ENCODE data around the gene RBM33.

Gene RBM33

DNA sequence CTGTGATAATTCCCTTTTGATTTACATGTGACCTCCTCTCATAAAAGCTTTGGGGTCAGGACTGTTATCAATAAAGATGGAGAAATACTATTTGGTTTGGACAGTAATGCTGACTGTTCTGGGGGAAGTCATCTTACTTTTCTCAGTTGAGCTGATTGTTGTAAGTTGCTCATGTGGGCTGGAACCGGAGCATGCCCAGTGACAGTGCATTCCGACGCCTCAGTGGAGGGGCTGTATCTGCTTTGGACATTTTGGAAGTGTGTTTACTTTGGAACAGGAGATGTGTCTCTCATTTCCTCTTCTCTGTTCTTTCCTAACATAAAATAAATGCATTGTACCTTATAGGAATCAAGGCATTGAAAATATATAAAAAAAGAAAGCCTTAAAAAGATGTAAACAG lies 30.1 kb downstream of the RBM33 start:
- Histone ChIP-seq H3K23ac (ENCODE audit: low read length in 2 of 2) (no peak overlapping the region), H3K27ac (ENCODE audit: low read length, poor library complexity, severe bottlenecking) (no peak overlapping the region), H4K91ac (ENCODE audit: low read length) (no peak overlapping the region), H3K9me3 (ENCODE audit: control insufficient read depth, low read length) (no peaks in the 10 kb centered on the region), H2AK5ac (ENCODE audit: low read length, severe bottlenecking) (no peak overlapping the region), H2BK12ac (ENCODE audit: low read length in 2 of 2) (no peak overlapping the region), H3K27me3 (ENCODE audit: control insufficient read depth in 1 of 2, insufficient read depth in 1 of 2, low read length in 2 of 2) (no peaks in the 10 kb centered on the region), H2BK15ac (ENCODE audit: low read depth, poor library complexity, severe bottlenecking) (no peak overlapping the region), H3K4me2 (ENCODE audit: low read length, poor library complexity, severe bottlenecking) (no peak overlapping the region), H2AFZ (ENCODE audit: low read depth, low read length) (no peak overlapping the region), H3K4ac (ENCODE audit: low read depth in 1 of 2, low read length in 2 of 2) (no peak overlapping the region), H2BK5ac (ENCODE audit: low read depth, low read length, poor library complexity, severe bottlenecking) (no peak overlapping the region), H4K8ac (ENCODE audit: low read length) (no peak overlapping the region), H3K14ac (ENCODE audit: low read length in 2 of 2) (no peak overlapping the region), H3K79me1 (replicated peaks; ENCODE audit: low read length, poor library complexity, severe bottlenecking) (peaks cover 8% of the 10 kb centered on the region), H3K36me3 (ENCODE audit: control insufficient read depth in 1 of 2, insufficient read depth in 2 of 2, low read depth in 1 of 2, low read length in 2 of 2) (peaks cover 18 to 32% of the 10 kb centered on the region in 2 experiments), H2BK120ac (ENCODE audit: low read depth, low read length) (no peak overlapping the region), H3K4me1 (ENCODE audit: control insufficient read depth, insufficient read depth, low read depth, low read length) (peaks cover 2% of the 10 kb centered on the region), H3K4me3 (ENCODE audit: insufficient read depth in 1 of 2, low read depth in 1 of 2, low read length in 2 of 2) (no peak overlapping the region), H3K18ac (ENCODE audit: low read depth in 1 of 2, low read length in 2 of 2) (no peak overlapping the region), H3K9ac (ENCODE audit: low read length) (no peak overlapping the region)
- WGBS, result no CpG with 5 or more reads among the region's 3 CpGs
- DNase-seq, result no peak

DNA sequence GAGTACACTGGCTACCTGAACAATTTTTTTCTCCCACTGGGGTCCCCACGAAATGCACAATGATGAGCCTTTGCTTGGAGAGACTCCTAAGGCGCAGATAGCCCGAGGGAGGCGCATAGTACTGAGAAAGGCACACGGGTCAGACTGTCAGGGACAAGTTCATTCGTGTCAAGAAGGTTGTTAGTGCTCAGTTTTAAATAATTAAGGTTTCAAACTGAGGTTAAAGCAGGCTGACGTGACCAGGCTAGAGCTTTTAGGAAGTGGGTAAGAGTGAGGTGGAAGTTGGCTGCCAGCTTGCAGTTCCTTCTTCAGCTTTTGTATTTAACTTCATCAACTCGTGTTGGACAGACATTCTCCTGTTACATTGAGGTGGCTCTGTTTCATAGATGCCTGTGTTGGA lies 31.6 kb downstream of the RBM33 start:
- no peak overlapping the region for H3K4me2 ChIP-seq (ENCODE audit: low read length, poor library complexity, severe bottlenecking)

DNA sequence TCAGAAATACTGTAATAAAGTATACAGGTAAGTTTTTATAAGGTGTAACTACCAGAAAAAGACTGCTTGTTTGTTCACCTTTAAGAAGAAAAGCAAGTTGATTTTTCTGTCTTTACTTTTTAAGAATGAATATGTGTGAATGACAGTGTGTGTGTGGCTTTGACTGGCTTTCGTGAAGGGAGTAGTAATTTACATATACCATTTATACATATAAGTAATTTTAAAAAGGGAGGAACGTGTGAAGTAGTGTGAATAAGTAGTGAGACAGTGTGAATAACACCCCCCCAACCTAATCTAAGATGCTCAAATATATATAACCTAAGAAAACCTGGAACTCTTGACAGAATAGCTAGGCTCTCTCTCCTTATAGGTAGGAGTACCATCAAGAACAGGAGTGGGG lies 33.2 kb downstream of the RBM33 start:
- no peak overlapping the region for H3K9ac ChIP-seq (ENCODE audit: low read length)
- H3K27me3 ChIP-seq (ENCODE audit: control insufficient read depth in 1 of 2, insufficient read depth in 1 of 2, low read length in 2 of 2), result no peaks in the 10 kb centered on the region
- WGBS, result no CpG with 5 or more reads among the region's 2 CpGs
- H3K4ac ChIP-seq (ENCODE audit: low read depth in 1 of 2, low read length in 2 of 2), result no peak overlapping the region
- H2AK5ac ChIP-seq (ENCODE audit: low read length, severe bottlenecking), result no peak overlapping the region
- no peaks in the 10 kb centered on the region for H3K9me3 ChIP-seq (ENCODE audit: control insufficient read depth, low read length)
- no peak overlapping the region for H2BK5ac ChIP-seq (ENCODE audit: low read depth, low read length, poor library complexity, severe bottlenecking)
- H4K91ac ChIP-seq (ENCODE audit: low read length), result no peak overlapping the region
- no peak overlapping the region for H2BK12ac ChIP-seq (ENCODE audit: low read length in 2 of 2)
- H2AFZ ChIP-seq (ENCODE audit: low read depth, low read length), result no peak overlapping the region
- no peak overlapping the region for H2BK120ac ChIP-seq (ENCODE audit: low read depth, low read length)
- no peaks in the 10 kb centered on the region for H3K4me1 ChIP-seq (ENCODE audit: control insufficient read depth, insufficient read depth, low read depth, low read length)
- H3K36me3 ChIP-seq (ENCODE audit: control insufficient read depth in 1 of 2, insufficient read depth in 2 of 2, low read depth in 1 of 2, low read length in 2 of 2), result peaks cover 18 to 59% of the 10 kb centered on the region in 2 experiments
- no peak for DNase-seq
- H3K79me1 ChIP-seq (replicated peaks; ENCODE audit: low read length, poor library complexity, severe bottlenecking), result peaks cover 16% of the 10 kb centered on the region
- H2BK15ac ChIP-seq (ENCODE audit: low read depth, poor library complexity, severe bottlenecking), result no peak overlapping the region
- no peak overlapping the region for H3K18ac ChIP-seq (ENCODE audit: low read depth in 1 of 2, low read length in 2 of 2)
- no peak overlapping the region for H4K8ac ChIP-seq (ENCODE audit: low read length)
- H3K4me3 ChIP-seq (ENCODE audit: insufficient read depth in 1 of 2, low read depth in 1 of 2, low read length in 2 of 2), result no peak overlapping the region
- no peak overlapping the region for H3K27ac ChIP-seq (ENCODE audit: low read length, poor library complexity, severe bottlenecking)
- no peak overlapping the region for H3K23ac ChIP-seq (ENCODE audit: low read length in 2 of 2)
- H3K4me2 ChIP-seq (ENCODE audit: low read length, poor library complexity, severe bottlenecking), result no peak overlapping the region
- H3K14ac ChIP-seq (ENCODE audit: low read length in 2 of 2), result no peak overlapping the region

More for the DNA sequence above, 31.6 kb downstream of the RBM33 start:
- Histone ChIP-seq H3K9ac (ENCODE audit: low read length) (no peak overlapping the region), H3K23ac (ENCODE audit: low read length in 2 of 2) (no peak overlapping the region), H2AK5ac (ENCODE audit: low read length, severe bottlenecking) (no peak overlapping the region), H3K14ac (ENCODE audit: low read length in 2 of 2) (no peak overlapping the region), H3K18ac (ENCODE audit: low read depth in 1 of 2, low read length in 2 of 2) (no peak overlapping the region), H3K36me3 (ENCODE audit: control insufficient read depth in 1 of 2, insufficient read depth in 2 of 2, low read depth in 1 of 2, low read length in 2 of 2) (peaks cover 15 to 44% of the 10 kb centered on the region in 2 experiments), H3K27me3 (ENCODE audit: control insufficient read depth in 1 of 2, insufficient read depth in 1 of 2, low read length in 2 of 2) (no peaks in the 10 kb centered on the region), H3K4me1 (ENCODE audit: control insufficient read depth, insufficient read depth, low read depth, low read length) (no peaks in the 10 kb centered on the region), H3K27ac (ENCODE audit: low read length, poor library complexity, severe bottlenecking) (no peak overlapping the region), H2BK12ac (ENCODE audit: low read length in 2 of 2) (no peak overlapping the region), H3K4me3 (ENCODE audit: insufficient read depth in 1 of 2, low read depth in 1 of 2, low read length in 2 of 2) (no peak overlapping the region), H3K9me3 (ENCODE audit: control insufficient read depth, low read length) (no peaks in the 10 kb centered on the region), H2AFZ (ENCODE audit: low read depth, low read length) (no peak overlapping the region), H2BK5ac (ENCODE audit: low read depth, low read length, poor library complexity, severe bottlenecking) (no peak overlapping the region), H3K79me1 (replicated peaks; ENCODE audit: low read length, poor library complexity, severe bottlenecking) (peaks cover 12% of the 10 kb centered on the region), H4K8ac (ENCODE audit: low read length) (no peak overlapping the region), H3K4ac (ENCODE audit: low read depth in 1 of 2, low read length in 2 of 2) (no peak overlapping the region), H2BK15ac (ENCODE audit: low read depth, poor library complexity, severe bottlenecking) (no peak overlapping the region), H2BK120ac (ENCODE audit: low read depth, low read length) (no peak overlapping the region), H4K91ac (ENCODE audit: low read length) (no peak overlapping the region)
- 94% methylated on average over 7 of the region's 8 CpGs for WGBS
- DNase-seq, result no peak

DNA sequence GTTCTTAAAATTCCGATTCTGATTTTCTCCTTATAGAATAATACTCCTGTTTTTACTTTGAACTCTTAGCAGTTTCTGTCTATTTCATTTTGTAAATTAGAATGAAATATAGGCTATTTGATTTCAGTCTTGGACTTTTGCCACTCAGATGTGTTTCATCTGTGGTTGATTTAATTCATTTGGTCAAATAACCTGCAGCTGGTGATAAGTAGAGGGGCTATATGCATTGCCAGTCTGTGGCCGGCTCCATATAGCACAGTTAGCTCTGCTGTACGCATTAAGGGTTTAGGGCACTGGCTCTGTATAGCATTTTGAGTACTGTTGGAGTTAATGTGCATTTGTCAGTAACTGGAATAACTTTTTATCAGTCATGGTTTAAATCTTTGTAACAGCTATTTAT lies 35.7 kb downstream of the RBM33 start:
- Histone ChIP-seq H4K91ac (ENCODE audit: low read length) (no peak overlapping the region), H2BK120ac (ENCODE audit: low read depth, low read length) (no peak overlapping the region), H3K4ac (ENCODE audit: low read depth in 1 of 2, low read length in 2 of 2) (no peak overlapping the region), H3K9ac (ENCODE audit: low read length) (no peak overlapping the region), H2BK12ac (ENCODE audit: low read length in 2 of 2) (no peak overlapping the region), H3K79me1 (replicated peaks; ENCODE audit: low read length, poor library complexity, severe bottlenecking) (peaks cover 18% of the 10 kb centered on the region), H2AFZ (ENCODE audit: low read depth, low read length) (no peak overlapping the region), H4K8ac (ENCODE audit: low read length) (no peak overlapping the region), H2AK5ac (ENCODE audit: low read length, severe bottlenecking) (no peak overlapping the region), H3K4me3 (ENCODE audit: insufficient read depth in 1 of 2, low read depth in 1 of 2, low read length in 2 of 2) (no peak overlapping the region), H3K27me3 (ENCODE audit: control insufficient read depth in 1 of 2, insufficient read depth in 1 of 2, low read length in 2 of 2) (no peaks in the 10 kb centered on the region), H2BK15ac (ENCODE audit: low read depth, poor library complexity, severe bottlenecking) (no peak overlapping the region), H3K23ac (ENCODE audit: low read length in 2 of 2) (no peak overlapping the region), H3K4me2 (ENCODE audit: low read length, poor library complexity, severe bottlenecking) (no peak overlapping the region), H3K27ac (ENCODE audit: low read length, poor library complexity, severe bottlenecking) (no peak overlapping the region), H3K36me3 (ENCODE audit: control insufficient read depth in 1 of 2, insufficient read depth in 2 of 2, low read depth in 1 of 2, low read length in 2 of 2) (peaks cover 8 to 69% of the 10 kb centered on the region in 2 experiments), H3K4me1 (ENCODE audit: control insufficient read depth, insufficient read depth, low read depth, low read length) (peaks cover 2% of the 10 kb centered on the region), H3K18ac (ENCODE audit: low read depth in 1 of 2, low read length in 2 of 2) (no peak overlapping the region), H2BK5ac (ENCODE audit: low read depth, low read length, poor library complexity, severe bottlenecking) (no peak overlapping the region), H3K9me3 (ENCODE audit: control insufficient read depth, low read length) (no peaks in the 10 kb centered on the region), H3K14ac (ENCODE audit: low read length in 2 of 2) (no peak overlapping the region)
- DNase-seq, result no peak
- 97% methylated on average over 2 of the region's 3 CpGs for WGBS
